ENCODE measurements around the gene ALX4.

DNA sequence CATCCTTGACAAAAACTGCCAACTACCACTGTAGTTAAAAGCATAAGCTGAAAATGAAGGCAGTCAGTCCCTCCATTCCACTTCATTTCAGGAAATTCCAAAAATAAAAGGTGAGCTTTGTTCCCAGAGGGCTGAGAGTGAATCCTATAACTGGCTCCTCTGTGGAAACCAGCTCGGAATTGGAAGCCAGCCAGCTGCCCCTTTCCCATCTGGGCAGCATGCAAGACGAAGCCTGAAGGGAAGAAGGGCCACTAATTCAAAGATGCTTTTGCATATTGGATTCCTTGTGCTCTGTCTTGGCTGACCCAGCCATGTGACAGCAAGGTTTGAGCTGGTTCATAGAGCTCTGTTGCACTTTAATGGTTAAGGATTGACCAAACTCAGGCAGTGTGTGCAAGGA is 83.4 kb downstream of the ALX4 start:
- TF ChIP-seq ZNF664 (tag by site-specific recombination; IDR thresholded peaks at IDR 0.05) (no peak), ZBTB7A (tag by site-specific recombination; IDR thresholded peaks at IDR 0.05; ENCODE audit: low read depth) (no peak), ZSCAN30 (tag by site-specific recombination; IDR thresholded peaks at IDR 0.05) (no peak), OVOL3 (tag by site-specific recombination; IDR thresholded peaks at IDR 0.05) (no peak)
- TF ChIP-seq, protein P1, sequence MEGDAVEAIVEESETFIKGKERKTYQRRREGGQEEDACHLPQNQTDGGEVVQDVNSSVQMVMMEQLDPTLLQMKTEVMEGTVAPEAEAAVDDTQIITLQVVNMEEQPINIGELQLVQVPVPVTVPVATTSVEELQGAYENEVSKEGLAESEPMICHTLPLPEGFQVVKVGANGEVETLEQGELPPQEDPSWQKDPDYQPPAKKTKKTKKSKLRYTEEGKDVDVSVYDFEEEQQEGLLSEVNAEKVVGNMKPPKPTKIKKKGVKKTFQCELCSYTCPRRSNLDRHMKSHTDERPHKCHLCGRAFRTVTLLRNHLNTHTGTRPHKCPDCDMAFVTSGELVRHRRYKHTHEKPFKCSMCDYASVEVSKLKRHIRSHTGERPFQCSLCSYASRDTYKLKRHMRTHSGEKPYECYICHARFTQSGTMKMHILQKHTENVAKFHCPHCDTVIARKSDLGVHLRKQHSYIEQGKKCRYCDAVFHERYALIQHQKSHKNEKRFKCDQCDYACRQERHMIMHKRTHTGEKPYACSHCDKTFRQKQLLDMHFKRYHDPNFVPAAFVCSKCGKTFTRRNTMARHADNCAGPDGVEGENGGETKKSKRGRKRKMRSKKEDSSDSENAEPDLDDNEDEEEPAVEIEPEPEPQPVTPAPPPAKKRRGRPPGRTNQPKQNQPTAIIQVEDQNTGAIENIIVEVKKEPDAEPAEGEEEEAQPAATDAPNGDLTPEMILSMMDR (tag by site-specific recombination; IDR thresholded peaks at IDR 0.05), result no peak
- TF ChIP-seq, protein P2, sequence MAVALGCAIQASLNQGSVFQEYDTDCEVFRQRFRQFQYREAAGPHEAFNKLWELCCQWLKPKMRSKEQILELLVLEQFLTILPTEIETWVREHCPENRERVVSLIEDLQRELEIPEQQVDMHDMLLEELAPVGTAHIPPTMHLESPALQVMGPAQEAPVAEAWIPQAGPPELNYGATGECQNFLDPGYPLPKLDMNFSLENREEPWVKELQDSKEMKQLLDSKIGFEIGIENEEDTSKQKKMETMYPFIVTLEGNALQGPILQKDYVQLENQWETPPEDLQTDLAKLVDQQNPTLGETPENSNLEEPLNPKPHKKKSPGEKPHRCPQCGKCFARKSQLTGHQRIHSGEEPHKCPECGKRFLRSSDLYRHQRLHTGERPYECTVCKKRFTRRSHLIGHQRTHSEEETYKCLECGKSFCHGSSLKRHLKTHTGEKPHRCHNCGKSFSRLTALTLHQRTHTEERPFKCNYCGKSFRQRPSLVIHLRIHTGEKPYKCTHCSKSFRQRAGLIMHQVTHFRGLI (tag by site-specific recombination; IDR thresholded peaks at IDR 0.05), result no peak
- TF ChIP-seq, protein P3, sequence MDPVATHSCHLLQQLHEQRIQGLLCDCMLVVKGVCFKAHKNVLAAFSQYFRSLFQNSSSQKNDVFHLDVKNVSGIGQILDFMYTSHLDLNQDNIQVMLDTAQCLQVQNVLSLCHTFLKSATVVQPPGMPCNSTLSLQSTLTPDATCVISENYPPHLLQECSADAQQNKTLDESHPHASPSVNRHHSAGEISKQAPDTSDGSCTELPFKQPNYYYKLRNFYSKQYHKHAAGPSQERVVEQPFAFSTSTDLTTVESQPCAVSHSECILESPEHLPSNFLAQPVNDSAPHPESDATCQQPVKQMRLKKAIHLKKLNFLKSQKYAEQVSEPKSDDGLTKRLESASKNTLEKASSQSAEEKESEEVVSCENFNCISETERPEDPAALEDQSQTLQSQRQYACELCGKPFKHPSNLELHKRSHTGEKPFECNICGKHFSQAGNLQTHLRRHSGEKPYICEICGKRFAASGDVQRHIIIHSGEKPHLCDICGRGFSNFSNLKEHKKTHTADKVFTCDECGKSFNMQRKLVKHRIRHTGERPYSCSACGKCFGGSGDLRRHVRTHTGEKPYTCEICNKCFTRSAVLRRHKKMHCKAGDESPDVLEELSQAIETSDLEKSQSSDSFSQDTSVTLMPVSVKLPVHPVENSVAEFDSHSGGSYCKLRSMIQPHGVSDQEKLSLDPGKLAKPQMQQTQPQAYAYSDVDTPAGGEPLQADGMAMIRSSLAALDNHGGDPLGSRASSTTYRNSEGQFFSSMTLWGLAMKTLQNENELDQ (tag by site-specific recombination; IDR thresholded peaks at IDR 0.05; ENCODE audit: low read depth), result no peak
- TF ChIP-seq, protein P4, sequence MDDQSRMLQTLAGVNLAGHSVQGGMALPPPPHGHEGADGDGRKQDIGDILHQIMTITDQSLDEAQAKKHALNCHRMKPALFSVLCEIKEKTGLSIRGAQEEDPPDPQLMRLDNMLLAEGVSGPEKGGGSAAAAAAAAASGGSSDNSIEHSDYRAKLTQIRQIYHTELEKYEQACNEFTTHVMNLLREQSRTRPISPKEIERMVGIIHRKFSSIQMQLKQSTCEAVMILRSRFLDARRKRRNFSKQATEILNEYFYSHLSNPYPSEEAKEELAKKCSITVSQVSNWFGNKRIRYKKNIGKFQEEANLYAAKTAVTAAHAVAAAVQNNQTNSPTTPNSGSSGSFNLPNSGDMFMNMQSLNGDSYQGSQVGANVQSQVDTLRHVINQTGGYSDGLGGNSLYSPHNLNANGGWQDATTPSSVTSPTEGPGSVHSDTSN (CRISPR knock-in tag; IDR thresholded peaks at IDR 0.05), result no peak
